H1 (cell line): ENCODE results near the gene SPRYD4. TPM values are rescaled to one million over a fixed set of nuclear protein-coding genes. Genes with fewer than 3 reads are reported as not detected.

Source experiments
- CTCF ChIA-PET: fragments of 300-600 bp; sonication (Branson Sonifier 250); formaldehyde crosslinking; loops from one replicate; lab custom pipeline; 2021; ENCODE audit not compliant: partially characterized antibody; lab: Charles Lee
- POLR2A ChIA-PET: fragments of 300-600 bp; sonication (Branson Sonifier 250); formaldehyde crosslinking; loops from one replicate; lab custom pipeline; 2021; ENCODE audit warnings: inconsistent platforms; ENCODE audit not compliant: partially characterized antibody; lab: Charles Lee
- DNase-seq, 2 experiments: peaks; one replicate each; pipeline versions ENCODE4 v3.0.0 to v3.0.0-alpha.2; 2010 to 2022; ENCODE audit warnings: low spot score in 2 of 2, low read depth in 1 of 2, mixed read lengths in 1 of 2
- FAIRE-seq: peaks from 2 replicates; lab custom pipeline; 2011; peaks lifted over from hg19 to GRCh38; lab: Jason Lieb, UNC
- H2AFZ ChIP-seq: 2 replicates; pipeline ENCODE4 v1.8.1; 2012; ENCODE audit warnings: low read length, inconsistent platforms
- H2AK5ac ChIP-seq: 2 replicates; pipeline ENCODE4 v1.6.1; 2013; ENCODE audit warnings: low read depth, low read length
- H2BK120ac ChIP-seq: replicated peaks from 2 replicates; pipeline ENCODE3; 2013; ENCODE audit warnings: low read depth, low read length, inconsistent platforms
- H2BK12ac ChIP-seq: 2 replicates; pipeline ENCODE4 v1.6.1; 2013; ENCODE audit warnings: low read depth, low read length
- H2BK15ac ChIP-seq: 2 replicates; pipeline ENCODE4 v1.6.1; 2013; ENCODE audit warnings: low read length
- H2BK20ac ChIP-seq: 2 replicates; pipeline ENCODE4 v1.6.1; 2013; ENCODE audit warnings: low read length
- H2BK5ac ChIP-seq: 2 replicates; pipeline ENCODE4 v1.6.1; 2013; ENCODE audit warnings: low read depth, low read length
- H3K14ac ChIP-seq: 2 replicates; pipeline ENCODE4 v1.6.1; 2013; ENCODE audit warnings: inconsistent platforms; ENCODE audit not compliant: insufficient read length
- H3K18ac ChIP-seq: 2 replicates; pipeline ENCODE4 v1.6.1; 2013; ENCODE audit warnings: low read length; ENCODE audit errors: extremely low read depth
- H3K23ac ChIP-seq: 2 replicates; pipeline ENCODE4 v1.6.1; 2013; ENCODE audit warnings: inconsistent platforms; ENCODE audit not compliant: insufficient read length
- H3K23me2 ChIP-seq: 2 replicates; pipeline ENCODE4 v1.6.1; 2013; ENCODE audit warnings: low read depth, low read length
- H3K27ac ChIP-seq: 2 replicates; pipeline ENCODE4 v1.6.1; 2011; ENCODE audit warnings: low read depth, low read length, inconsistent platforms
- H3K27me3 ChIP-seq, 4 experiments: replicated peaks in 1 of 4; 1 replicate in 1 of 4; 2 replicates in 3 of 4; pipeline versions ENCODE4 v1.6.1 to v1.8.1; 2011 to 2013; ENCODE audit warnings: low read length in 3 of 4, mild to moderate bottlenecking in 3 of 4, inconsistent platforms in 2 of 4, mixed read lengths in 2 of 4, moderate library complexity in 1 of 4; ENCODE audit not compliant: control insufficient read depth in 3 of 4, insufficient read depth in 3 of 4; ENCODE audit errors: extremely low read depth in 1 of 4
- H3K36me3 ChIP-seq, 4 experiments: 2 replicates each; pipeline versions ENCODE4 v1.6.1 to v1.8.1; 2011 to 2013; ENCODE audit warnings: mild to moderate bottlenecking in 4 of 4, low read length in 3 of 4, moderate library complexity in 2 of 4, control low read depth in 1 of 4, inconsistent platforms in 1 of 4; ENCODE audit not compliant: insufficient read depth in 4 of 4, control insufficient read depth in 2 of 4
- H3K4ac ChIP-seq: replicated peaks from 2 replicates; pipeline ENCODE3; 2013; ENCODE audit warnings: low read length, low read depth, mixed read lengths, inconsistent platforms; ENCODE audit not compliant: insufficient read length
- H3K4me1 ChIP-seq, 4 experiments: replicated peaks in 1 of 4; 1 replicate in 1 of 4; 2 replicates in 3 of 4; pipeline versions ENCODE4 v1.6.1 to v1.8.1; 2011 to 2013; ENCODE audit warnings: low read length in 3 of 4, inconsistent platforms in 2 of 4, mixed read lengths in 1 of 4; ENCODE audit not compliant: insufficient read depth in 4 of 4, control insufficient read depth in 3 of 4
- H3K4me2 ChIP-seq, 2 experiments: 2 replicates each; pipeline versions ENCODE4 v1.6.1 to v1.8.1; 2011 to 2013; ENCODE audit warnings: low read depth in 2 of 2, low read length in 2 of 2, control low read depth in 1 of 2, inconsistent platforms in 1 of 2, mild to moderate bottlenecking in 1 of 2; ENCODE audit not compliant: insufficient read depth in 1 of 2
- H3K4me3 ChIP-seq, 4 experiments: fragments of 200-600, 300-600 bp in 1 of 4; sonication (generic), shearing (Covaris generic), sonication (Bioruptor Twin) in 1 of 4; 2 replicates each; pipeline versions ENCODE4 v1.5.1 to v1.8.1; 2011 to 2016; ENCODE audit warnings: low read length in 4 of 4, low read depth in 3 of 4, control low read depth in 2 of 4, inconsistent platforms in 2 of 4, mild to moderate bottlenecking in 2 of 4, mixed read lengths in 1 of 4, moderate library complexity in 1 of 4; ENCODE audit not compliant: insufficient read depth in 2 of 4; ENCODE audit errors: extremely low read depth in 1 of 4
- H3K56ac ChIP-seq: replicated peaks from 2 replicates; pipeline ENCODE3; 2013; ENCODE audit warnings: low read depth, mild to moderate bottlenecking, mixed read lengths, low read length, inconsistent platforms; ENCODE audit not compliant: insufficient read length
- H3K79me1 ChIP-seq: 2 replicates; pipeline ENCODE4 v1.6.1; 2013; ENCODE audit warnings: low read depth, low read length, control low read depth
- H3K79me2 ChIP-seq, 2 experiments: 2 replicates each; pipeline versions ENCODE4 v1.6.1 to v1.8.1; 2012 to 2013; ENCODE audit warnings: low read length in 2 of 2, mild to moderate bottlenecking in 2 of 2, inconsistent platforms in 1 of 2; ENCODE audit not compliant: insufficient read depth in 2 of 2, control insufficient read depth in 1 of 2
- H3K9ac ChIP-seq, 4 experiments: replicated peaks in 1 of 4; 1 replicate in 1 of 4; 2 replicates in 3 of 4; pipeline versions ENCODE4 v1.6.1 to v1.8.1; 2011 to 2013; ENCODE audit warnings: low read depth in 3 of 4, low read length in 3 of 4, control low read depth in 2 of 4, mild to moderate bottlenecking in 2 of 4, moderate library complexity in 2 of 4, inconsistent platforms in 1 of 4; ENCODE audit errors: extremely low read depth in 1 of 4
- H3K9me3 ChIP-seq, 2 experiments: 2 replicates each; pipeline versions ENCODE4 v1.6.1 to v1.8.1; 2012 to 2013; ENCODE audit warnings: mild to moderate bottlenecking in 2 of 2, moderate library complexity in 2 of 2, control low read depth in 1 of 2, inconsistent platforms in 1 of 2, low read depth in 1 of 2, low read length in 1 of 2, mixed read lengths in 1 of 2; ENCODE audit not compliant: insufficient read depth in 2 of 2
- H4K20me1 ChIP-seq, 2 experiments: replicated peaks in 1 of 2; 2 replicates each; pipeline versions ENCODE3 to v1.8.1; 2011 to 2013; ENCODE audit warnings: inconsistent platforms in 2 of 2, low read length in 2 of 2, mild to moderate bottlenecking in 1 of 2; ENCODE audit not compliant: insufficient read depth in 2 of 2, control insufficient read depth in 1 of 2
- H4K5ac ChIP-seq: 2 replicates; pipeline ENCODE4 v1.6.1; 2013; ENCODE audit warnings: low read length, low read depth, mixed read lengths, inconsistent platforms; ENCODE audit not compliant: insufficient read length
- H4K8ac ChIP-seq: 2 replicates; pipeline ENCODE4 v1.8.0; 2013; ENCODE audit warnings: mild to moderate bottlenecking, moderate library complexity, low read length, inconsistent platforms; ENCODE audit not compliant: insufficient read depth; ENCODE audit errors: extremely low read depth
- H4K91ac ChIP-seq: replicated peaks from 2 replicates; pipeline ENCODE3; 2013; ENCODE audit warnings: low read length, mixed read lengths, inconsistent platforms; ENCODE audit not compliant: insufficient read length
- MAFK ChIP-seq: IDR thresholded peaks from 2 replicates; pipeline ENCODE4 v1.6.1; 2012; ENCODE audit warnings: low read depth, mild to moderate bottlenecking, improper control_type of control experiment, low read length
- PHF8 ChIP-seq: fragments of 200-600 bp; sonication (generic); conservative IDR thresholded peaks from 2 replicates; pipeline ENCODE4 v1.7.1; 2012; ENCODE audit warnings: low read depth, mild to moderate bottlenecking, inconsistent platforms, low read length, moderate library complexity
- RFX5 ChIP-seq: IDR thresholded peaks from 2 replicates; pipeline ENCODE4 v1.6.1; 2011; ENCODE audit warnings: low read depth, low read length, improper control_type of control experiment, borderline replicate concordance
- RXRA ChIP-seq: IDR thresholded peaks from 2 replicates; pipeline ENCODE4 v1.6.1; 2011; ENCODE audit warnings: low read depth, mild to moderate bottlenecking, low read length, moderate library complexity; ENCODE audit not compliant: insufficient read depth
- SP4 ChIP-seq: IDR thresholded peaks from 2 replicates; pipeline ENCODE4 v1.6.1; 2012; ENCODE audit warnings: low read length, inconsistent platforms
- WGBS, 2 experiments: shearing (Covaris generic) in 1 of 2; methylation state at CpG; one replicate each; pipeline versions ENCODE4 v1.1.6 to v1.1.7; 2013 to 2015; ENCODE audit warnings: low lambda C conversion rate in 2 of 2, mixed read lengths in 2 of 2, inconsistent platforms in 1 of 2, low coverage in 1 of 2, missing lambda C conversion rate in 1 of 2; ENCODE audit not compliant: insufficient replicate concordance in 2 of 2, insufficient coverage in 1 of 2, insufficient read length in 1 of 2; ENCODE audit errors: extremely low coverage in 1 of 2, missing lambda C conversion rate in 1 of 2; 5-methylcytosine and 5-hydroxymethylcytosine counted together
- polyA plus RNA-seq, 7 experiments: library from polyadenylated mRNA; depleted of rRNA in 3 of 7; stranded (reverse) in 5 of 7; unstranded in 2 of 7; fragments of >200 nt in 5 of 7; fragments of 200-250 nt in 2 of 7; gene quantifications; 1 replicate in 5 of 7; 2 replicates in 1 of 7; 4 replicates in 1 of 7; pipeline versions ENCODE4 v1.2.1 to v1.2.3, GENCODE V29; 2011 to 2013; ENCODE audit warnings: missing spikeins in 2 of 7, mixed read lengths in 2 of 7
- total RNA-seq: library from RNA; stranded (reverse); fragmentation: NEBNext Ultra II Directional; extraction: Animal tissue kit (Norgen Biotek cat#: 25700); gene quantifications from 2 replicates; pipeline ENCODE4 v1.2.1, GENCODE V29; 2021

SPRYD4 gene
- total and polyA plus RNA-seq, 2 of the 8 experiments (the other 6 are each of a cell fraction or from before 2014, with no cell fraction given) = 4.3 to 5.3 TPM

DNA sequence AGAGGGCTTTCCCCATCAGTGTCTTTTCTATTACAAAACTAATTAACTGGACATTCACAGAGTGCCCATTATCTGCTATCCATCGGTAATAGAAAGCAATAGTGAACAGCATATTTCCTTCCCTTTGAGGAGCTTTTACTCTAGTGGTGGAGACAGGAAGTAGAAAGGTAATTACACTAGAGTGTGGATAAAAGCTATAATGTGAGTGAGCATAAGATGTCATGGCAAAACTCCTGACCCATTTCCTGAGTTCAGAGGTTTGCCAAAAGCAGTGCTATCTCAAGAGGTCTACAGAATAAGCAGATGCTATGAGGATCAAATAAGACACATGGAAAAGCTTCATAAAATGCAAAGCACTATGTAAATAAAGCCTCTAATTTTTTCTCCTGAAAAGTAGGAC lies 43.2 kb upstream of the SPRYD4 start:
- Histone ChIP-seq H3K4me2 (no peak overlapping the region), H3K23me2 (no peaks in the 10 kb centered on the region), H4K8ac (no peak overlapping the region), H2BK20ac (no peak overlapping the region), H4K91ac (no peak overlapping the region), H2AFZ (no peak overlapping the region), H3K79me1 (no peaks in the 10 kb centered on the region), H3K18ac (no peak overlapping the region), H3K4me3 (no peak overlapping the region), H3K4me1 (no peaks in the 10 kb centered on the region), H3K9me3 (no peaks in the 10 kb centered on the region), H3K56ac (no peak overlapping the region), H2AK5ac (no peak overlapping the region), H4K5ac (no peak overlapping the region), H3K4ac (no peak overlapping the region), H3K27me3 (no peaks in the 10 kb centered on the region), H2BK120ac (no peak overlapping the region), H2BK12ac (no peak overlapping the region), H3K36me3 (peaks cover 43 to 87% (median 74%) of the 10 kb centered on the region in 4 experiments), H2BK5ac (no peak overlapping the region), H3K14ac (no peak overlapping the region), H3K79me2 (no peaks in the 10 kb centered on the region), H3K23ac (no peak overlapping the region), H3K27ac (no peak overlapping the region), H3K9ac (no peak overlapping the region), H4K20me1 (no peaks in the 10 kb centered on the region), H2BK15ac (no peak overlapping the region)
- TF ChIP-seq PHF8 (no peak), MAFK (no peak), SP4 (no peak), RFX5 (no peak), RXRA (no peak)
- 88% methylated on average over 1 of the region's 1 CpG; no CpG with 5 or more reads in 1 of the 2 experiments for WGBS, 2 experiments
- FAIRE-seq (no peak), DNase-seq (no peak)
- POLR2A ChIA-PET = interaction anchor here (0.8 to 1.5 kb wide), 4 partner anchors 9 to 24 kb away, joined by 3 to 4 read pairs (median 4); partner anchors contain the start of gene TIMELESS
- CTCF ChIA-PET = interaction anchor here (0.9 to 1.9 kb wide), 6 partner anchors 9 to 89 kb away, joined by 3 to 7 read pairs (median 4); partner anchors contain the start of gene TIMELESS
